SK-N-SH (cell line): ENCODE results near the gene MELK.

Experiments
- CTCF ChIP-seq: fragments of 200-600 bp; sonication (generic); IDR thresholded peaks from 2 replicates; pipeline ENCODE4 v1.6.1; 2017; ENCODE audit warnings: antibody characterized with exemption, mild to moderate bottlenecking, moderate library complexity
- EP300 ChIP-seq, 2 experiments: IDR thresholded peaks; 2 replicates each; pipeline versions ENCODE4 v1.4.0 to v1.6.1; 2012; ENCODE audit warnings: borderline replicate concordance in 1 of 2, low read depth in 1 of 2, low read length in 1 of 2
- FOXJ3 ChIP-seq: sonication (generic); formaldehyde crosslinking; IDR thresholded peaks from 2 replicates; pipeline ENCODE4 v1.5.1; 2020; ENCODE audit warnings: mild to moderate bottlenecking, missing genetic modification reagents
- GABPA ChIP-seq: IDR thresholded peaks from 2 replicates; pipeline ENCODE4 v1.4.0; 2012; ENCODE audit warnings: low read depth, mild to moderate bottlenecking
- NRF1 ChIP-seq: IDR thresholded peaks from 2 replicates; pipeline ENCODE4 v1.6.1; 2012; ENCODE audit warnings: low read depth, mild to moderate bottlenecking, low read length
- POLR2AphosphoS5 ChIP-seq: IDR thresholded peaks from 2 replicates; pipeline ENCODE4 v1.6.1; 2012; ENCODE audit warnings: low read depth, low read length
- SIN3A ChIP-seq: IDR thresholded peaks from 2 replicates; pipeline ENCODE4 v1.6.1; 2012; ENCODE audit warnings: low read depth, mild to moderate bottlenecking, low read length, moderate library complexity, borderline replicate concordance
- SMC3 ChIP-seq: IDR thresholded peaks from 2 replicates; pipeline ENCODE4 v1.6.1; 2012; ENCODE audit warnings: low read depth, low read length, improper control_type of control experiment

- no peak for TF ChIP-seq CTCF
- no peak for TF ChIP-seq EP300 (IDR thresholded peaks at IDR 0.05; ENCODE audit: borderline replicate concordance in 1 of 2, low read depth in 1 of 2, low read length in 1 of 2)
- no peak for TF ChIP-seq SMC3
- TF ChIP-seq SIN3A: no peak
- no peak for TF ChIP-seq POLR2AphosphoS5
- TF ChIP-seq NRF1: no peak
- TF ChIP-seq FOXJ3 (CRISPR knock-in tag): no peak
- no peak for TF ChIP-seq GABPA
Observed at GRCh38 chr9:36677611-36678010, 104.9 kb downstream of the MELK start.
